ENCODE measurements around the gene GSN. TPM values are rescaled to one million over a fixed set of nuclear protein-coding genes. Genes with fewer than 3 reads are reported as not detected.

Gene GSN
- polyA plus RNA-seq, 1 of the 3 experiments (the other 2 are of a cell fraction), result 168 TPM

DNA sequence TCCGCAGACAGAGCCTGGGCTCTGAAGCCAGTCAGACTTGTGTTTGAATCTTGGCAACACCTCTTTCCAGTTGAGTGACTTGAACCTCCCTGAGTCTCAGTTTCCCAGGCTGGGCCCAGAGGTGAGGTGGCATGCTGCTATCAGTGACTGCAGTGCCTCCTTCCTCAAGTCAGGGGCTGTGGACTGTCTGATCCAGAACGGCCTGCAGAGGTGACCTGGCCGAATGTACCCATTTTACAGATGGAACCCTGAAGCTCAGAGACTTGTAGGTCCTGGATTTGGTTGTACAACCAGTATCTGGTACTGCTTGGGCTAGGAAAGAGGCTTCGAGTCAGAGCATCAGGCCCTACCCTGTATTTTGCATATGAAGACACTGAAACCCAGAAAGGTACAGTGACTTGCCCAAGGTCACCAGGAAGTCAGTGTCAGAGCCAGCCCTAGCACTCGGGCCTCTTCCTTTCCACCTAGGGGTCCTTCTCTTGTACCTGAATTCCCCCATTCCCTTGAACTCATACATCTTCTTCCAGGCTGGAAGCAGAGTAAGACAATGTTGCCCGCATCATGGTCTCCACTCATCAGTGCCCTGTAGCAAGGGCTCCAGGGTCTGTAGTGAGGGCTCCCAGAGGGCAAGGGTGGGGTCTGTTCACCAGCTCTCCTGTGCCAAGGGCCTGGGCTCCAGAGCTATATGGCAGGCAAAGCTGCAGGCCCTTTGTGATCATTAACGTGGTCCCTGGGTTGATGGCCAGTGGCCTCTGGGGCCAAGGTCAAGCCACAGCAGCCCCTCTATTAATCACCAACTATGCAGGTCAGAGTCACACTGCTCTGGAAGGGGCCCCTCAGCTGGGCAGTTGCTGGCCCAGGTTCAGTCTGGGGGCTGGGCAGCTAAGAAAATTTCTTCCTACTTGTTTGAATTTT lies 28.5 kb downstream of the GSN start (continued):
- TF ChIP-seq NRF1 (IDR thresholded peaks at IDR 0.05; ENCODE audit: low read depth, low read length) (no peak), TAF1 (IDR thresholded peaks at IDR 0.05; ENCODE audit: borderline replicate concordance, low read depth, low read length) (no peak), RXRA (IDR thresholded peaks at IDR 0.05; ENCODE audit: borderline replicate concordance, low read depth) (no peak), SMC3 (IDR thresholded peaks at IDR 0.05; ENCODE audit: low read depth, low read length) (no peak), GATA2 (CRISPR knock-in tag; IDR thresholded peaks at IDR 0.05) (no peak), MEF2A (IDR thresholded peaks at IDR 0.05; ENCODE audit: borderline replicate concordance, low read depth) (no peak), EZH2phosphoT487 (IDR thresholded peaks at IDR 0.05; ENCODE audit: borderline replicate concordance, low read depth) (no peak), TCF12 (IDR thresholded peaks at IDR 0.05) (no peak)

DNA sequence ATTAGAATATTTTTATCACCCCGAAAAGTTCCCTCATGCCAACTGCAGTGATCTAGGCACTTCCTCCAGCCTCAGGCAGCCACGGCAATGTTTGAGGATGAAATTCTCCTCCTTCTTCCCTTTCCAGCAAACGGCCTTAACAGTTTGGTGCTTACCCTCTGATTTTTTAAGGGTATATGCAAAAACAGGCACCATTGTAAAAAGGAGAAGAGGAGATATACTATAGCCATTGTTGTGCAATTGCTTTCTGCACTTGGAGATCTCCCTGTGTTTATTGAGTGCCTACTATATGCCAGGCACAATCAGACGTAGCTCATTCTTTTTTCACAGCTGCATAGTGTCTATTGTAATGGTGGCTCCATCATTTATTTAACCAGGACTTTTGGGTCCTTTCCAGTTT lies 29.4 kb downstream of the GSN start:
- POLR2A ChIA-PET, result no interaction called here
- Histone ChIP-seq H3K27ac (ENCODE audit: low read depth in 2 of 2, low read length in 1 of 2) (no peak overlapping the region), H3K36me3 (replicated peaks in 1 of 2; ENCODE audit: control insufficient read depth in 1 of 2, insufficient read depth in 2 of 2, low read length in 1 of 2) (peaks cover 0 to 6% of the 10 kb centered on the region in 2 experiments), H3F3A (replicated peaks; ENCODE audit: insufficient read depth) (peaks cover 10% of the 10 kb centered on the region), H4K20me1 (ENCODE audit: insufficient read depth) (no peaks in the 10 kb centered on the region), H3K79me2 (ENCODE audit: insufficient read depth) (0 out of 2 replicates have a peak, but pooled peaks cover 3% of the 10 kb centered on the region), H3K4me1 (ENCODE audit: control insufficient read depth in 1 of 2, insufficient read depth in 2 of 2, low read depth in 1 of 2, low read length in 1 of 2) (peaks cover 0 to 19% of the 10 kb centered on the region in 2 experiments; a peak in 2 of 4 replicates), H3K4me3 (ENCODE audit: low read depth in 2 of 2, low read length in 1 of 2) (no peak overlapping the region), H3K4me2 (no peak overlapping the region), H3K9ac (no peak overlapping the region), H3K27me3 (ENCODE audit: insufficient read depth) (no peaks in the 10 kb centered on the region), H2AFZ (ENCODE audit: low read depth) (no peak overlapping the region), H3K9me3 (no peaks in the 10 kb centered on the region), H3K9me2 (no peaks in the 10 kb centered on the region)
- no peak for DNase-seq
- CTCF ChIA-PET, result interaction anchor here (3.3 to 5.6 kb wide), 2 partner anchors 19 to 23 kb away, joined by 11 to 35 read pairs; no protein-coding TSS in a partner anchor
- TF ChIP-seq PBX3 (IDR thresholded peaks at IDR 0.05), result no peak
- TF ChIP-seq, protein P1, sequence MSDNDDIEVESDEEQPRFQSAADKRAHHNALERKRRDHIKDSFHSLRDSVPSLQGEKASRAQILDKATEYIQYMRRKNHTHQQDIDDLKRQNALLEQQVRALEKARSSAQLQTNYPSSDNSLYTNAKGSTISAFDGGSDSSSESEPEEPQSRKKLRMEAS (IDR thresholded peaks at IDR 0.05; ENCODE audit: low read depth), result no peak
- no peak for TF ChIP-seq CTCF (IDR thresholded peaks at IDR 0.05)
- no peak for TF ChIP-seq JUND (IDR thresholded peaks at IDR 0.05)
- no peak for TF ChIP-seq GABPA (IDR thresholded peaks at IDR 0.05; ENCODE audit: low read depth)
- no peak for TF ChIP-seq MXI1 (IDR thresholded peaks at IDR 0.05; ENCODE audit: low read depth, low read length)
- TF ChIP-seq POLR2AphosphoS5 (IDR thresholded peaks at IDR 0.05; ENCODE audit: low read depth, low read length), result no peak
- TF ChIP-seq RCOR1 (IDR thresholded peaks at IDR 0.05; ENCODE audit: low read length), result no peak
- TF ChIP-seq, protein P2, sequence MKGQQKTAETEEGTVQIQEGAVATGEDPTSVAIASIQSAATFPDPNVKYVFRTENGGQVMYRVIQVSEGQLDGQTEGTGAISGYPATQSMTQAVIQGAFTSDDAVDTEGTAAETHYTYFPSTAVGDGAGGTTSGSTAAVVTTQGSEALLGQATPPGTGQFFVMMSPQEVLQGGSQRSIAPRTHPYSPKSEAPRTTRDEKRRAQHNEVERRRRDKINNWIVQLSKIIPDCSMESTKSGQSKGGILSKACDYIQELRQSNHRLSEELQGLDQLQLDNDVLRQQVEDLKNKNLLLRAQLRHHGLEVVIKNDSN (IDR thresholded peaks at IDR 0.05; ENCODE audit: borderline replicate concordance, low read depth), result no peak
- TF ChIP-seq RXRA (IDR thresholded peaks at IDR 0.05; ENCODE audit: borderline replicate concordance, low read depth), result no peak
- TF ChIP-seq FOXJ3 (CRISPR knock-in tag; IDR thresholded peaks at IDR 0.05), result no peak
- no peak for TF ChIP-seq USF2 (IDR thresholded peaks at IDR 0.05; ENCODE audit: borderline replicate concordance, low read depth, low read length)
- TF ChIP-seq RAD21 (IDR thresholded peaks at IDR 0.05; ENCODE audit: low read length), result no peak
- no peak for TF ChIP-seq NFIC (IDR thresholded peaks at IDR 0.05; ENCODE audit: borderline replicate concordance)
- TF ChIP-seq FOXM1 (IDR thresholded peaks at IDR 0.05; ENCODE audit: low read depth), result no peak
- no peak for TF ChIP-seq EP300 (IDR thresholded peaks at IDR 0.05; ENCODE audit: borderline replicate concordance in 1 of 2, low read depth in 1 of 2, low read length in 1 of 2)
- no peak for TF ChIP-seq EZH2phosphoT487 (IDR thresholded peaks at IDR 0.05; ENCODE audit: borderline replicate concordance, low read depth)
- TF ChIP-seq TEAD4 (IDR thresholded peaks at IDR 0.05; ENCODE audit: borderline replicate concordance, insufficient read depth), result no peak
- WGBS (ENCODE audit: low lambda C conversion rate), result 75% methylated on average over 4 of the region's 4 CpGs
